ENCODE measurements around the gene KIF22.
"Not testable (repeated sequence)": the region's sequence is repeated elsewhere in the genome, so short reads cannot be mapped to it uniquely, and the experiment has no call there.

KIF22 gene

GRCh38 chr16:29766571-29766970 lies 24.0 kb upstream of the KIF22 start:
- no peak for DNase-seq (ENCODE audit: low spot score)

- no peak for DNase-seq (ENCODE audit: low spot score)
Measured at GRCh38 chr16:29767062-29767461, 23.5 kb upstream of the KIF22 start.

GRCh38 chr16:29769507-29769906 lies 21.0 kb upstream of the KIF22 start:
- no peak for DNase-seq (ENCODE audit: low spot score)

DNA sequence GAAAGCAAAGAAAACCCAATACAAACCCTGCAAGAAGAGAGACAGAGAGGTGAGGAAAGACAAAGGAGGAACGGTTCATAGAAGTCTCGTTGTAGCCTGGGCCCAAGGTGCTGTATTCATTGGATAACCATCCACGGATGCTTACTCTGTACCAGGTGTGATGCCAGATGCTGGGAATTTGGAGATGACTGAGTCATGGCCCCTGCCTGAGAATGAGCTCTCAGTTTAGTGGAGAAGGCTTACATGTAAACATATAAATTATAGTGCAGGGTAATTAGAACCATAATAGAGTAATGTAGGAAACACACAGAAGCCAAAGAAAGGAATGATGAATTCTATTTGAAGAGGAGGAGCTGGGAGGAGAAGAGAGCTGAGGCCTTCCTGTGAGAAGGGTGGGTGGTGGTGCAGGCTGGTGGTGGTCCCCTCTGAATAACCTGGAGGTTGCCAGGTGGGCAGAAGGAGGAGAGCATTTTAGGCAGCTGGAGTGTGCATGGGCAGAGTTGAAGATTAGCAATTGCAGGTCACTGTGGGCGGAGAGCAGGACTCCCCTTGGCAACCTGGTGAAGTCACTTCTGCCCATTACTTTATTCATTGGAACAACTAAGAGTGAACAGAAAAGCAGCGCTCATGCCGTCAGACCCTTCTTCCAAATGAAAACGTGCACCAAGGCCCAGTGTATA lies 20.2 kb upstream of the KIF22 start:
- DNase-seq (ENCODE audit: low spot score), result no peak

DNA sequence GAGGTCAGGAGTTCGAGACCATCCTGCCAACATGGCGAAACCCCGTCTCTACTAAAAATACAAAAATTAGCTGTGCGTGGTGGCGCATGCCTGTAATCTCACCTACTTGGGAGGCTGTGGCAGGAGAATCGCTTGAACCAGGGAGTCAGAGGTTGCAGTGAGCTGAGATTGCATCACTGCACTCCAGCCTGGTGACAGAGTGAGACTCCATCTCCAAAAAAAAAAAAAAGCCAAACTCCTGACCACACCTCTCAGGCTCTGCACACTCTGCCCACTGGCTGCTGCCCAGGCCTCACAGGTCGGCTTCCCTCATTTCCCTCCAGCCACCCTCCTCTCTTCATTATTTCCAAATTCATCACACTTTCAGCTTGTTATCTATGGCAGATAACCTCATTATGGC lies 18.2 kb upstream of the KIF22 start:
- DNase-seq (ENCODE audit: low spot score), result not testable (repeated sequence)

DNA sequence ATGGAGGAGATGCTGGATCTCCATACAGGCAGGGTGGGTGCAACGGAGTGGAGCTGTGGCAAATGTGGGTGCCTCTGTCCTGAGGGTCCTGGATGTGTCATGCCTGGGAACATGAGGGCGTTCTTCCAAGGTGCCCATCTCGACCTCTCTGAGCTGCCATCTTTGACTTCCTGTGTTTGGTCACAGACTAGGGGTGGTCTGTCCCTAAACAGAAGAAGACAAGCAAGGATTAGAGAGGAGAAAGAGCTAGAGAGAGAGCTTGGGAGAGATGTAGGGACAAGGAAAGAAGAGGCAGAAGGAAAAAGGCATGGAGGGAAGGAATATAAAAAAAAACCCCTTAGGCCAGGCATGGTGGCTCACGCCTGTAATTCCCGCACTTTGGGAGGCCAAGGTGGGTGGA lies 15.8 kb upstream of the KIF22 start:
- no peak for DNase-seq (ENCODE audit: low spot score)

- no peak for DNase-seq (ENCODE audit: low spot score)
Measured at GRCh38 chr16:29775742-29776408, 14.7 kb upstream of the KIF22 start.

DNA sequence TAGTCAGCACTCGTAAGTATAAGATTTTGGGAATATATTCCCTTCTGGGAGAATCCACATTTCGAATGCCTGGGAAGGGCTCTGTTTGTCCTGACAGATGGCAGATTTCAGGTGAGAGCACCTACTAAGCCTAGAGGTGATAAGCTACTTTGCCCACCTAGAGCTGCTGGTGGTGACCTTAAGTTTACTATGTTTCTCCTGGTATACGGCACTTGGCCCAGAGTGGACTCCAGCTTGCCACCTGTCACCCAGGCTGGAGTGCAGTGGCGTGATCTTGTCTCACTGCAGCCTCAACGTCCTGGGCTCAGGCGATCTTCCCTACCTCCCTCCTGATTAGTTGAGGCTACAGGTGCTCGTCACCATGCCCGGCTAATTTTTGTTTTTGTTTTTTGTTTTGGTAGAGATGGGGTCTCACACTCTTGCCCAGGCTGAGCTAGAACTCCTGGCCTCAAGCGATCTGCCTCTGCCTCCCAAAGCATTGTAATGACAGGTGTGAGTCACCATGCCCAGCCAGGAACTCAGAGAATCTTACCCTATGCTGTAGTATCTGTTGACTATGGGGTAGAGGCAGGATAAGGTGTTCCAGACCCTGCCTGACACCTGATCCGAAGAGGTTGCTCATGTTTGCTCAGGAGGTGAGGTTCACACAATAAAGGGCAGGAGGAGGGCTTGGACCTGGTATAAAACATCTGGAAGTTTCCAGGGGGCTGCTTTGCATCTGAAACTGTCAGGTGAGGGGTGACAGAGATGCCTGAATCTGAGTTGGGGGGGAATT lies 12.8 kb upstream of the KIF22 start, which contains the start of gene ZG16:
Gene ZG16, plus strand, starts transcription at position 681 of the 775 bp plus-strand sequence. CDS start 1,011 bp downstream, outside the sequence.
- no peak for DNase-seq (ENCODE audit: low spot score)

GRCh38 chr16:29779474-29779873 lies 11.1 kb upstream of the KIF22 start:
- DNase-seq (ENCODE audit: low spot score), result no peak

GRCh38 chr16:29783094-29783953 lies 7.2 kb upstream of the KIF22 start:
- not testable (repeated sequence) for DNase-seq (ENCODE audit: low spot score)

DNA sequence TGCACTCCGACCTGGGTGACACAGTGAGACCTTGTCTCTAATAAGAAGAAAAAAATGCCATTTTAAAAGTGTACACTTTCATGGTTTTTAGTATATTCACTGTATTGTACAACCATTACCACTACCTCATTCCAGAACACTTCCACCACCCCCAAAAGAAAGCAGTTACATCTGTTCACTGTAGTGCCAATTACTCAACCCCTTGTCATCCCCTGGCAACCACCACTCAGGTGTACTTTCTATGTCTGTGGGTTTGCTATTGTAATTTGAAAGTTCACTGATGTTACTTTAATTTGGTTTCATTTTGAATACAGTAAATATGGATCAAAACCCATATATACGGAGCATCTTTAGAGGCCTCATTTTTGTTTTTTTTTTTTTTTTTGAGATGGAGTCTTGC lies 6.4 kb upstream of the KIF22 start:
- no peak for DNase-seq (ENCODE audit: low spot score)

DNA sequence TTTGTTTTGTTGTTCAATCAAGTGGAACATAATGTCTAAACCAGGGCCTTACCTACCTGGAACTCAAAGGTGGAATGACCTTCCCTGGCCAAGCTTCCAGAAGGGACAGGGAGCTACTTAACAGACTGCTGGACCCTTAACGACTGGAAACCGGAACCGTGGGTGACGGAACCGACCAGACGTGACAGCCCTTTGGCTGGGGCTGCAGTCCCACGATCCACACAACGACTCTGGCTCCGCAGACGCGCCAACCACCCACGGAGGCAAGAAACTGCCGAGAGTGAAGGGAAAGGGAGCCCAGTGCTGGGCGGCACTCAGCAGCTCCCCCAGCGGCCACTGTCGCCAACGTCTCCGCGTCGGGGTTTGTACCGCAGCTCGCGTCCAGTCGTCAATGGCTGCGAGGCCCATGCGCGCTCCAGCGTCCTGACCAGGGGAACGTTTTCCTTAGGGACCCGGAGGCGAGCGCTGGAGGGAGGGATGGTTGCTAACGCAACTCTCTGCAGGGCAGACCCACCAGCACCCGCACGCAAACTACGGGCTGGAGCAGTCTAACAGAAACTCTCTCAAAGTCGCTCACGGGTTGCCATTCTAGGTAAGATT lies 5.5 kb upstream of the KIF22 start:
- DNase-seq (ENCODE audit: low spot score), result no peak

- not testable (repeated sequence) for DNase-seq (ENCODE audit: low spot score)
Measured at GRCh38 chr16:29787155-29787554, 3.4 kb upstream of the KIF22 start.

- DNase-seq (ENCODE audit: low spot score), result no peak
Measured at GRCh38 chr16:29789775-29790182, 772 bp upstream of the KIF22 start.

- DNase-seq (ENCODE audit: low spot score), result no peak
Measured at GRCh38 chr16:29790949-29791844, 646 bp downstream of the KIF22 start.

GRCh38 chr16:29791845-29792807 lies 1.6 kb downstream of the KIF22 start:
- DNase-seq (ENCODE audit: low spot score), result no peak

- DNase-seq (ENCODE audit: low spot score), result not testable (repeated sequence)
Measured at GRCh38 chr16:29793153-29793552, 2.6 kb downstream of the KIF22 start.

DNA sequence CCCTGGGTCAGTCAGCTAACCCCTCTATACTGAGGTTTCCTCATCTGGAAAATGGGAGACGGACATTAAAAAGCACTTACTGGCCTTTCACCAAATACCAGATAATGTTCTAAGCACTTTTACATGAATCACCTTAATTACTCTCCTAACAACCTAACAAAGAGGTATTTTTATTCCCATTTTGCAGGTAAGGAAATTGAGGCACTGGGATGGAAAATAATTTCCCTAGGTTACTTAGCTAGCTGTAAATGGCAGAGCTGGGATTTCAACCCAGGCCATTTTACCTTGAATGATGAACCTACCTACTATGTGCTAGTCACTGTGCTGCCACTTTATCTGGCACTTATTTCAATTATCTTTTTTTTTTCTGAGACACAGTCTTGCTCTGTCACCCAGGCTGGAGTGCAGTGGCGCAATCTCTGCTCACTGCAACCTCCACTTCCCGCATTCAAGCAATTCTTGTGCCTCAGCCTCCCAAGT lies 3.7 kb downstream of the KIF22 start:
- DNase-seq (ENCODE audit: low spot score), result no peak

- DNase-seq (ENCODE audit: low spot score), result no peak
Measured at GRCh38 chr16:29802416-29802935, 11.9 kb downstream of the KIF22 start.

Data from HuH-7.5 (cell line).